ENCODE data around the gene HOXD13. TPM values are rescaled to one million over a fixed set of nuclear protein-coding genes. Genes with fewer than 3 reads are reported as not detected.

The HOXD13 gene
- total and polyA plus RNA-seq, 2 donors (not counting 1 experiment from before 2014, with no cell fraction given) = not detected

DNA sequence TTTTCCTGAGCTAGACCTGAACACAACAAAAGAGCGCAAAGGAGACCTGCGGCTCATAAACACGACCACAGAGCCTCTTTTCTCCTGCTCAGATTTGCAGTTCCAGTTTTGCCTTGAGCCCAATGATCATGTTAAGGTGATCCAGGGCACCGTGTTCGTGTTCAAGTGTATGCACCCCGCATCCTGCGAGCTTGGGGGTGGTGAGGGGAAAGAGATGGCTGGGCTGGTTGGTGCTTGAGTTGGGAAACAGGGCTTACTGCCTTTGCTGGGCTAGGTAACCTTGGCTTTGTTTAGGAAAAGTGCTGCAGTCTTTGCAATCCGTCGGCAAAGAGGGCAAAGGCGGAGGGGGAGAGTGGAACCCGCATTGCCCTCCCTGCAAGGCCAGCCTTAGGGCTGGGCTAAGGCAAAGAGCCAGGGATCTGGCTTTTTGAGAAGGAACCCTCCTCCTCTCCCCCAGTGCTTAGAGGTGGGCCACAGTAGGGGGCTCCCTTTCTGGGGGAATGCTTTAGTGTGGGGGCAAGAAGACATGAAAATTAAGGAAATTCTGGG is 25.4 kb downstream of the HOXD13 start:
- Histone ChIP-seq H3K36me3 (ENCODE audit: control insufficient read depth, insufficient read depth, low read length) (no peaks in the 10 kb centered on the region), H3K4me3 (replicated peaks in 1 of 4; ENCODE audit: control extremely low read depth in 1 of 4, insufficient read depth in 1 of 4, low read depth in 3 of 4, low read length in 4 of 4) (no peak overlapping the region), H3K79me2 (ENCODE audit: control insufficient read depth, insufficient read depth, low read length) (no peaks in the 10 kb centered on the region), H2AFZ (ENCODE audit: low read length) (no peak overlapping the region), H3K27ac (ENCODE audit: insufficient read depth, low read length) (no peak overlapping the region), H3K4me1 (ENCODE audit: control insufficient read depth, extremely low read depth, insufficient read depth, low read length) (no peaks in the 10 kb centered on the region), H3K9ac (ENCODE audit: insufficient read depth, low read length) (no peak overlapping the region), H3K9me3 (ENCODE audit: control insufficient read depth, insufficient read depth, low read depth, low read length) (no peaks in the 10 kb centered on the region), H3K4me2 (ENCODE audit: extremely low read depth, insufficient read depth, low read length) (no peak overlapping the region), H4K20me1 (ENCODE audit: control insufficient read depth, extremely low read depth, insufficient read depth, low read length) (no peaks in the 10 kb centered on the region), H3K27me3 (ENCODE audit: control insufficient read depth, insufficient read depth, low read length) (peaks cover 94% of the 10 kb centered on the region)
- no peak for TF ChIP-seq CTCF (conservative IDR thresholded peaks at IDR 0.05 in 1 of 2, IDR thresholded peaks at IDR 0.05 in 1 of 2; ENCODE audit: low read depth in 1 of 2, low read length in 2 of 2)
- TF ChIP-seq EZH2 (IDR thresholded peaks at IDR 0.05; ENCODE audit: low read length, missing control alignments) = peak; percentile 27
- no peak for DNase-seq (ENCODE audit: low read depth in 2 of 2)

DNA sequence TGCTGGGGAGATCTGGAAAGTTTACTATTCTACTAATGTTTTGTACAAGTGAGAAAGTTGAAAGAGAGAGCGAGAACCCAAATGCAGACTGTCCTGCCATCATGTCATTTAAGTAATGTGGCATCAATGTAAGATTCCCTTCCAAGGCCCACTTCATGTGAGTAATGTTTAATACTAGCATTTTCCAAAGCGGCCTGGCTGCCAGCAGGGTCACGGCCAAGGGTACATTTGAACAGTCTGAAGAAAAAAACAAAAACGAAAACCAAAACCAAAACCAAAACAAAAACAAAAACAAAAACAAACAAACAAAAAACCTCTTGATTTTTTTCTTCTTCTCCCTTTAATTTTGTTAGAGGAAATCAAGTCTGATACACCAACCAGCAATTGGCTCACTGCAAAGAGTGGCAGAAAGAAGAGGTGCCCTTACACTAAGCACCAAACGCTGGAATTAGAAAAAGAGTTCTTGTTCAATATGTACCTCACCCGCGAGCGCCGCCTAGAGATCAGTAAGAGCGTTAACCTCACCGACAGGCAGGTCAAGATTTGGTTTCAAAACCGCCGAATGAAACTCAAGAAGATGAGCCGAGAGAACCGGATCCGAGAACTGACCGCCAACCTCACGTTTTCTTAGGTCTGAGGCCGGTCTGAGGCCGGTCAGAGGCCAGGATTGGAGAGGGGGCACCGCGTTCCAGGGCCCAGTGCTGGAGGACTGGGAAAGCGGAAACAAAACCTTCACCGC is 26.2 kb downstream of the HOXD13 start:
- H3K9ac ChIP-seq (ENCODE audit: insufficient read depth, low read length) = no peak overlapping the region
- no peaks in the 10 kb centered on the region for H3K9me3 ChIP-seq (ENCODE audit: control insufficient read depth, insufficient read depth, low read depth, low read length)
- no peak overlapping the region for H2AFZ ChIP-seq (ENCODE audit: low read length)
- TF ChIP-seq EZH2 (IDR thresholded peaks at IDR 0.05; ENCODE audit: low read length, missing control alignments) (no peak), CTCF (conservative IDR thresholded peaks at IDR 0.05 in 1 of 2, IDR thresholded peaks at IDR 0.05 in 1 of 2; ENCODE audit: low read depth in 1 of 2, low read length in 2 of 2) (peak; percentile 13 to 24)
- no peaks in the 10 kb centered on the region for H3K4me1 ChIP-seq (ENCODE audit: control insufficient read depth, extremely low read depth, insufficient read depth, low read length)
- no peak for DNase-seq (ENCODE audit: low read depth in 2 of 2)
- H3K27ac ChIP-seq (ENCODE audit: insufficient read depth, low read length) = no peak overlapping the region
- H3K4me2 ChIP-seq (ENCODE audit: extremely low read depth, insufficient read depth, low read length) = no peak overlapping the region
- no peaks in the 10 kb centered on the region for H3K36me3 ChIP-seq (ENCODE audit: control insufficient read depth, insufficient read depth, low read length)
- H3K4me3 ChIP-seq (replicated peaks in 1 of 4; ENCODE audit: control extremely low read depth in 1 of 4, insufficient read depth in 1 of 4, low read depth in 3 of 4, low read length in 4 of 4) = no peak overlapping the region
- H4K20me1 ChIP-seq (ENCODE audit: control insufficient read depth, extremely low read depth, insufficient read depth, low read length) = no peaks in the 10 kb centered on the region
- H3K79me2 ChIP-seq (ENCODE audit: control insufficient read depth, insufficient read depth, low read length) = no peaks in the 10 kb centered on the region
- H3K27me3 ChIP-seq (ENCODE audit: control insufficient read depth, insufficient read depth, low read length) = peaks cover 95% of the 10 kb centered on the region

- Histone ChIP-seq H3K79me2 (ENCODE audit: control insufficient read depth, insufficient read depth, low read length) (no peaks in the 10 kb centered on the region), H3K27me3 (ENCODE audit: control insufficient read depth, insufficient read depth, low read length) (peaks cover 95% of the 10 kb centered on the region), H3K36me3 (ENCODE audit: control insufficient read depth, insufficient read depth, low read length) (no peaks in the 10 kb centered on the region), H3K4me1 (ENCODE audit: control insufficient read depth, extremely low read depth, insufficient read depth, low read length) (no peaks in the 10 kb centered on the region), H3K27ac (ENCODE audit: insufficient read depth, low read length) (no peak overlapping the region), H3K9ac (ENCODE audit: insufficient read depth, low read length) (no peak overlapping the region), H2AFZ (ENCODE audit: low read length) (no peak overlapping the region), H3K4me2 (ENCODE audit: extremely low read depth, insufficient read depth, low read length) (no peak overlapping the region), H3K9me3 (ENCODE audit: control insufficient read depth, insufficient read depth, low read depth, low read length) (no peaks in the 10 kb centered on the region), H4K20me1 (ENCODE audit: control insufficient read depth, extremely low read depth, insufficient read depth, low read length) (no peaks in the 10 kb centered on the region), H3K4me3 (replicated peaks in 1 of 4; ENCODE audit: control extremely low read depth in 1 of 4, insufficient read depth in 1 of 4, low read depth in 3 of 4, low read length in 4 of 4) (no peak overlapping the region)
- TF ChIP-seq CTCF (conservative IDR thresholded peaks at IDR 0.05 in 1 of 2, IDR thresholded peaks at IDR 0.05 in 1 of 2; ENCODE audit: low read depth in 1 of 2, low read length in 2 of 2) (no peak), EZH2 (IDR thresholded peaks at IDR 0.05; ENCODE audit: low read length, missing control alignments) (peak; percentile 18)
- no peak for DNase-seq (ENCODE audit: low read depth in 2 of 2)
Observed at GRCh38 chr2:176120364-176121189, 28.1 kb downstream of the HOXD13 start.

All from fibroblast of lung (primary cell).